Daoy (cell line): ENCODE results near the gene ZFP91. TPM values are rescaled to one million over a fixed set of nuclear protein-coding genes. Genes with fewer than 3 reads are reported as not detected.

ENCODE experiments used
- total RNA-seq: library from RNA; depleted of rRNA; stranded (reverse); fragments of >200 nt; shearing (Covaris generic); gene quantifications from 2 replicates; pipeline ENCODE4 v1.2.3, GENCODE V29; 2014; rRNA removed

Gene ZFP91
- total RNA-seq, 1 experiment from 2014 or later, result 44.6 TPM

Other genes starting within 250 kb of the ZFP91 start
- not detected in 2 replicates for gene OR5B17, start 220.0 kb upstream of the ZFP91 start, total RNA-seq
- not detected in 2 replicates for gene OR5B3, start 172.2 kb upstream of the ZFP91 start, total RNA-seq
- gene OR5B2, start 150.9 kb upstream of the ZFP91 start, total RNA-seq, result not detected in 2 replicates
- gene OR5B12, start 136.8 kb upstream of the ZFP91 start, total RNA-seq, result not detected in 2 replicates
- gene OR5B21, start 71.0 kb upstream of the ZFP91 start, total RNA-seq, result not detected in 2 replicates
- 94.8 and 132 TPM in 2 replicates for gene LPXN, start 3.2 kb upstream of the ZFP91 start, total RNA-seq
- 0.65 and 1.8 TPM in 2 replicates for gene CNTF, start 43.6 kb downstream of the ZFP91 start, total RNA-seq
- gene GLYAT, start 152.9 kb downstream of the ZFP91 start, total RNA-seq, result not detected in 2 replicates